Measurements from ENCODE around the gene CRTAC1. TPM values are rescaled to one million over a fixed set of nuclear protein-coding genes. Genes with fewer than 3 reads are reported as not detected.

Gene CRTAC1
- polyA plus RNA-seq, 1 donor (not counting 4 experiments of a cell fraction or from before 2014, with no cell fraction given) = not detected

DNA sequence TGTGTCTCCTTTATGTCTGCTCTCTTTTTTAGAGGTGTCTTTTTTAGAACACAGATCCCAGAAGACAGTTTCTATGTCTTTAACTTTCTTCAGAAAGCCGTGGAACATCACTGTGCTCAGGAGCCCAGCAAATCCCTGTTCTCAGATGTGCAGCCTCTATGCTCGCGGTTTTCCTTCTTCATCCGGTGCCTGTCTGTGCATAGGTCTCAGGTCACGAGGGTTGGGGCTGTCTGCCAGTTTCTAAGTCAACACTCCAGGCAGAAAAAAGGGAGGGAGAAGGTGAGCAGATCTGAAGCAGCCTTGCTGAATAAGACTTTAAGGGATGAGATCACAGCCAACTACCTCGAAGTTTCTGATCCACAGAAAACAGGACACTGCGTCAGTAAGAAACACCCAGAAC, 68.5 kb downstream of the CRTAC1 start:
- no peaks in the 10 kb centered on the region for H4K20me1 ChIP-seq (ENCODE audit: control insufficient read depth, extremely low read depth, insufficient read depth, low read length)
- no peak overlapping the region for H3K4me3 ChIP-seq (ENCODE audit: control insufficient read depth in 2 of 3, extremely low read depth in 1 of 3, insufficient read depth in 2 of 3, low read depth in 1 of 3, low read length in 3 of 3)
- no peak overlapping the region for H3K9ac ChIP-seq (ENCODE audit: control insufficient read depth, extremely low read depth, insufficient read depth, low read length)
- FAIRE-seq (no peak), DNase-seq (ENCODE audit: low read depth, low spot score) (no peak)
- dilution Hi-C loops (cut with MboI; ENCODE audit: extremely low pct_ligation_motif_present, low sequenced_read_pairs) = no loop called here
- H3K36me3 ChIP-seq (ENCODE audit: control insufficient read depth in 2 of 2, extremely low read depth in 1 of 2, insufficient read depth in 2 of 2, low read length in 2 of 2) = no peaks in the 10 kb centered on the region
- H3K4me2 ChIP-seq (ENCODE audit: control insufficient read depth, extremely low read depth, insufficient read depth, low read depth, low read length) = no peak overlapping the region
- TF ChIP-seq, protein P1, sequence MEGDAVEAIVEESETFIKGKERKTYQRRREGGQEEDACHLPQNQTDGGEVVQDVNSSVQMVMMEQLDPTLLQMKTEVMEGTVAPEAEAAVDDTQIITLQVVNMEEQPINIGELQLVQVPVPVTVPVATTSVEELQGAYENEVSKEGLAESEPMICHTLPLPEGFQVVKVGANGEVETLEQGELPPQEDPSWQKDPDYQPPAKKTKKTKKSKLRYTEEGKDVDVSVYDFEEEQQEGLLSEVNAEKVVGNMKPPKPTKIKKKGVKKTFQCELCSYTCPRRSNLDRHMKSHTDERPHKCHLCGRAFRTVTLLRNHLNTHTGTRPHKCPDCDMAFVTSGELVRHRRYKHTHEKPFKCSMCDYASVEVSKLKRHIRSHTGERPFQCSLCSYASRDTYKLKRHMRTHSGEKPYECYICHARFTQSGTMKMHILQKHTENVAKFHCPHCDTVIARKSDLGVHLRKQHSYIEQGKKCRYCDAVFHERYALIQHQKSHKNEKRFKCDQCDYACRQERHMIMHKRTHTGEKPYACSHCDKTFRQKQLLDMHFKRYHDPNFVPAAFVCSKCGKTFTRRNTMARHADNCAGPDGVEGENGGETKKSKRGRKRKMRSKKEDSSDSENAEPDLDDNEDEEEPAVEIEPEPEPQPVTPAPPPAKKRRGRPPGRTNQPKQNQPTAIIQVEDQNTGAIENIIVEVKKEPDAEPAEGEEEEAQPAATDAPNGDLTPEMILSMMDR (optimal IDR thresholded peaks at IDR 0.05 in 1 of 3, IDR thresholded peaks at IDR 0.05 in 1 of 3, conservative IDR thresholded peaks at IDR 0.05 in 1 of 3; ENCODE audit: extremely low read depth in 1 of 3, insufficient read depth in 2 of 3, low read length in 3 of 3) = no peak
- no peak for TF ChIP-seq EZH2 (IDR thresholded peaks at IDR 0.05; ENCODE audit: low read length)
- H3K9me1 ChIP-seq (ENCODE audit: control insufficient read depth, extremely low read depth, insufficient read depth, low read length) = no peaks in the 10 kb centered on the region
- H3K4me1 ChIP-seq (ENCODE audit: control insufficient read depth, extremely low read depth, insufficient read depth, low read length) = no peaks in the 10 kb centered on the region
- H3K27me3 ChIP-seq (ENCODE audit: control insufficient read depth, extremely low read depth, insufficient read depth, low read length) = peaks cover 3% of the 10 kb centered on the region
- H3K79me2 ChIP-seq (ENCODE audit: control insufficient read depth, insufficient read depth, low read length) = no peaks in the 10 kb centered on the region
- H3K9me3 ChIP-seq (ENCODE audit: control insufficient read depth, low read depth, low read length) = no peaks in the 10 kb centered on the region
- H3K27ac ChIP-seq (ENCODE audit: control insufficient read depth, insufficient read depth, low read length) = no peak overlapping the region
- no peak overlapping the region for H2AFZ ChIP-seq (ENCODE audit: control insufficient read depth, low read length)

DNA sequence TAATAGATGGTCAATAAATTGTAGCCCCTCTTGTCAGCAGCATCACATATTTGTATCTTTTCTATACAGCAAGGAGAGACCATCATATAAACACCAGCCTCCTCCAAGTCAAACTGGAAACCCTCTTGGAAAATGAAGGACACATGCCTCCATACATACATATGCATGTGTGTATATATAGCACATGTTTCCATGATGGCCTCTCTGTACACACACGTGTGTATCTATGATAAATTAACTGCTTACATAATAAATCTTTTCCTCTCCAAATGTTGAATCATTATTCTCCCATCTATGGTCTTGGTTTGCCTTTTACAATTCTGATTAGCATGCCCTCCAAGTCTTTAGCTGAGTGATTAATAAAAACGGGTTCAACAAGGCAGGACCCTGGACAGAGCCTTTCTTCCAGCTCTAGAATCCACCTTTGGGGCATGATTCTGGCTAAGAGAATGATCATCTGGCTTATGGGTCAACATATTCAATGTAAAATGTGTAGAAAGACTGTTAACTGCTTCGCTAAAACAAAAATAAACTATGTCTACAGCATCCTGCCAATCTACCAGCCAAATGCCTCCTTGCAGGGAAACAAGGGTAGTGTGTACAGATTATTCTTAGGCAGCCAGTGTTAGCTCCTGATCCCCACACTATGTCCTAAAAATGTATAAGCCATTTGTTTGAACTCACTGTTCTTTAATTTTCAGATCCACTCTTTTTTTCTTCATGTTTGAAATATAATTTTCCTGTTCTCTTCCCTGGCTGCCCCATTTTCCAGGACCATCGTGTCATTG, 70.0 kb downstream of the CRTAC1 start:
- Histone ChIP-seq H3K27me3 (ENCODE audit: control insufficient read depth, extremely low read depth, insufficient read depth, low read length) (peaks cover 3% of the 10 kb centered on the region), H3K9me3 (ENCODE audit: control insufficient read depth, low read depth, low read length) (no peaks in the 10 kb centered on the region), H3K4me2 (ENCODE audit: control insufficient read depth, extremely low read depth, insufficient read depth, low read depth, low read length) (no peak overlapping the region), H3K4me3 (ENCODE audit: control insufficient read depth in 2 of 3, extremely low read depth in 1 of 3, insufficient read depth in 2 of 3, low read depth in 1 of 3, low read length in 3 of 3) (no peak overlapping the region), H3K79me2 (ENCODE audit: control insufficient read depth, insufficient read depth, low read length) (no peaks in the 10 kb centered on the region), H3K4me1 (ENCODE audit: control insufficient read depth, extremely low read depth, insufficient read depth, low read length) (no peaks in the 10 kb centered on the region), H3K9me1 (ENCODE audit: control insufficient read depth, extremely low read depth, insufficient read depth, low read length) (no peaks in the 10 kb centered on the region), H2AFZ (ENCODE audit: control insufficient read depth, low read length) (no peak overlapping the region), H4K20me1 (ENCODE audit: control insufficient read depth, extremely low read depth, insufficient read depth, low read length) (no peaks in the 10 kb centered on the region), H3K9ac (ENCODE audit: control insufficient read depth, extremely low read depth, insufficient read depth, low read length) (no peak overlapping the region), H3K27ac (ENCODE audit: control insufficient read depth, insufficient read depth, low read length) (no peak overlapping the region), H3K36me3 (ENCODE audit: control insufficient read depth in 2 of 2, extremely low read depth in 1 of 2, insufficient read depth in 2 of 2, low read length in 2 of 2) (no peaks in the 10 kb centered on the region)
- DNase-seq (ENCODE audit: low read depth, low spot score) = no peak
- no peak for FAIRE-seq
- dilution Hi-C loops (cut with MboI; ENCODE audit: extremely low pct_ligation_motif_present, low sequenced_read_pairs) = no loop called here
- TF ChIP-seq, protein P1 (optimal IDR thresholded peaks at IDR 0.05 in 1 of 3, IDR thresholded peaks at IDR 0.05 in 1 of 3, conservative IDR thresholded peaks at IDR 0.05 in 1 of 3; ENCODE audit: extremely low read depth in 1 of 3, insufficient read depth in 2 of 3, low read length in 3 of 3) = no peak
- no peak for TF ChIP-seq EZH2 (IDR thresholded peaks at IDR 0.05; ENCODE audit: low read length)

Measured in keratinocyte (primary cell).